ENCODE results near the gene ELOB.
A peak's percentile ranks its signal among the peaks of the same experiment; 100 is the strongest.

Gene ELOB

DNA sequence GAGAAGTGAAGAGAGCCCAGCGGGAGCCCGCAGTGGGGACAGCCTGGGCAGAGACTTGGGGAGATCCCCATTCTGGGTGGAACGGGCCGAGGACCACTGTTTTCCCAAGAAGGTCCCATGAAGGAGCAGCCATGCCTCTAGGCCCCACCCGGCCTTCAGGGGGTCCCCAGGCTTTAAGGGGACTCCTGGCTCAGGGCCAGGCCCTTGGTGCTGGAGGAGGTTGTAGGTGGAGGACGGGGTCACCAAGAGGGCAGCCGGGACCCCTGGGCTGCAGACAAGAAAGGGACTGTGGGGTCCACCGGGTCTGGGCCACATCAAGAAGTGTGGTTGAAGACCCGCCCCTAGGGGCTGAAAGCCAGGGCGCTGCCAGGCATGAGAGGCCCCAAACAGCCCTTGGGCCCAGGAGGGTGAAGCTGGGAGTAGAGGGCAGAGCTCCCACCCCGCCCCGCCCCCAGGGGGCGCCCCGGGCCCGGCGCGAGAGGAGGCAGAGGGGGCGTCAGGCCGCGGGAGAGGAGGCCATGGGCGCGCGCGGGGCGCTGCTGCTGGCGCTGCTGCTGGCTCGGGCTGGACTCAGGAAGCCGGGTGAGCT, 39.8 kb upstream of the ELOB start, which contains the start of gene PRSS21:
TSS of gene PRSS21 (plus strand) at position 487 of the 589 bp plus-strand sequence. CDS start at position 519, 32 bp downstream.
- Mint-ChIP-seq H3K27me3 (peaks cover 11% of the 10 kb centered on the region), H3K27ac (no peak within 1 kb of the TSS), H3K9me3 (no peaks in the 10 kb centered on the region), H3K4me3 (peak within 1 kb of the TSS; percentile 68), H3K4me1 (no peaks in the 10 kb centered on the region), H3K36me3 (no peaks in the 10 kb centered on the region)
- no peak for DNase-seq (ENCODE audit: low spot score in 2 of 2)
- ATAC-seq (ENCODE audit: low read depth) = peak; percentile 71

DNA sequence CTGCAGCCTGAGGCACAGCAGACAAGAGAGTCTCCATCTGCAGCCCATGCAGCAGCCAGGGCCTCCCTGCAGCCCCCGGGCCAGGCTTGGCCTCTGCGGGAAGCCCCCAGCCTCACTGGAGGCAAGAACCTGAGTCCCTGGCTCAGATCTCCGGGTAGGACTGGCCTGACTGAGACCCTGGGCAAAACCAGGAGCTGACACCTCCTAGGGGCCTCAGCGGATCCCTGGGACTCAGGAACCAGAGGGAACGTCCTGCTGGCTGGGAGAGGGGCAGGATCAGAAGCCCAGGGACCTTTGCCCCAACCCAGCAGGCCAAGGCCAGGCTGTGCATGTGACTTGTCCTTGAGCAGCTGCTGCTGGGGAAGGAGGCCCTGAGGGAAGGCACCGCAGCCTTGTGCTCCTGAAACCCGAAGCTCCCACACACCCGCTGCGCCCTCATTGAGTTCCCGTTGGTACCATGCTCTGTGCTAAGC, 38.3 kb upstream of the ELOB start:
- ATAC-seq (ENCODE audit: low read depth) = no peak

GRCh38 chr16:2814551-2815298, 37.6 kb upstream of the ELOB start:
- no peak for ATAC-seq (ENCODE audit: low read depth)
- no peaks in the 10 kb centered on the region for H3K36me3 Mint-ChIP-seq
- no peak for DNase-seq (ENCODE audit: low spot score in 2 of 2)
- no peaks in the 10 kb centered on the region for H3K9me3 Mint-ChIP-seq
- no peak overlapping the region for H3K4me3 Mint-ChIP-seq
- peaks cover 16% of the 10 kb centered on the region for H3K27me3 Mint-ChIP-seq
- no peaks in the 10 kb centered on the region for H3K4me1 Mint-ChIP-seq
- H3K27ac Mint-ChIP-seq = no peak overlapping the region

More for the DNA sequence above, 38.3 kb upstream of the ELOB start:
- no peak overlapping the region for H3K27ac Mint-ChIP-seq
- no peak overlapping the region for H3K4me3 Mint-ChIP-seq
- DNase-seq (ENCODE audit: low spot score in 2 of 2) = no peak
- no peaks in the 10 kb centered on the region for H3K36me3 Mint-ChIP-seq
- H3K27me3 Mint-ChIP-seq = peaks cover 13% of the 10 kb centered on the region
- no peaks in the 10 kb centered on the region for H3K9me3 Mint-ChIP-seq
- no peaks in the 10 kb centered on the region for H3K4me1 Mint-ChIP-seq

DNA sequence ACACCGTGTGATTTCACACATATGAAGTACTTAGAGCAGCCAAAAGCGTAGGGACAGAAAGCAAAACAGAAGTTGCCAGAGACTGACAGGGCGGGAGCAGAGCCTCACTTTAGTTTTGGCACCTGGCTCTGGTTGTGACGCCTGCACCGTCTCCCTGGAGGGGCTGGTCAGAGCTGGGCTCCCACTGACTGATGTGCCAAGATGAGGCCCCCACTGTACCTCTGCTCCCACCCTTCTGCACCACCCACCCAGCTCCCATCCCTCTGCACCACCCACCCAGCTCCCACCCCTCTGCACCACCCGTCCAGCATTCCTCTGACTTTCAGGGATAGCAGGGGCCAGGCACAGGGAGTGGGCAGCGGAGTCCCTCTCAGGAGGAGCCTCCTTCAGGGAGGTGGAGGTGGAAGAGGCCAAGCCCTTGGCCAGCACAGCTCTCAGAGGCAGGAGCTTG, 36.7 kb upstream of the ELOB start:
- Mint-ChIP-seq H3K4me3 (no peak overlapping the region), H3K27ac (no peak overlapping the region), H3K36me3 (no peaks in the 10 kb centered on the region), H3K4me1 (no peaks in the 10 kb centered on the region), H3K27me3 (peaks cover 17% of the 10 kb centered on the region), H3K9me3 (peaks cover 3% of the 10 kb centered on the region)
- DNase-seq (ENCODE audit: low spot score in 2 of 2) = no peak
- ATAC-seq (ENCODE audit: low read depth) = no peak

GRCh38 chr16:2811703-2812471, 34.8 kb upstream of the ELOB start:
- H3K4me1 Mint-ChIP-seq = no peaks in the 10 kb centered on the region
- H3K27ac Mint-ChIP-seq = no peak overlapping the region
- H3K4me3 Mint-ChIP-seq = no peak overlapping the region
- ATAC-seq (ENCODE audit: low read depth) (no peak), DNase-seq (ENCODE audit: low spot score in 2 of 2) (no peak)
- H3K9me3 Mint-ChIP-seq = peaks cover 3% of the 10 kb centered on the region
- no peaks in the 10 kb centered on the region for H3K36me3 Mint-ChIP-seq
- H3K27me3 Mint-ChIP-seq = peaks cover 25% of the 10 kb centered on the region

- no peak overlapping the region for H3K27ac Mint-ChIP-seq
- H3K36me3 Mint-ChIP-seq = no peaks in the 10 kb centered on the region
- no peaks in the 10 kb centered on the region for H3K4me1 Mint-ChIP-seq
- DNase-seq (ENCODE audit: low spot score in 2 of 2) (no peak), ATAC-seq (ENCODE audit: low read depth) (no peak)
- no peak overlapping the region for H3K4me3 Mint-ChIP-seq
- H3K27me3 Mint-ChIP-seq = peaks cover 30% of the 10 kb centered on the region
- peaks cover 3% of the 10 kb centered on the region for H3K9me3 Mint-ChIP-seq
Measured at GRCh38 chr16:2810651-2811050, 33.6 kb upstream of the ELOB start.

- peaks cover 33% of the 10 kb centered on the region for H3K27me3 Mint-ChIP-seq
Measured at GRCh38 chr16:2809149-2809760, 32.2 kb upstream of the ELOB start.

DNA sequence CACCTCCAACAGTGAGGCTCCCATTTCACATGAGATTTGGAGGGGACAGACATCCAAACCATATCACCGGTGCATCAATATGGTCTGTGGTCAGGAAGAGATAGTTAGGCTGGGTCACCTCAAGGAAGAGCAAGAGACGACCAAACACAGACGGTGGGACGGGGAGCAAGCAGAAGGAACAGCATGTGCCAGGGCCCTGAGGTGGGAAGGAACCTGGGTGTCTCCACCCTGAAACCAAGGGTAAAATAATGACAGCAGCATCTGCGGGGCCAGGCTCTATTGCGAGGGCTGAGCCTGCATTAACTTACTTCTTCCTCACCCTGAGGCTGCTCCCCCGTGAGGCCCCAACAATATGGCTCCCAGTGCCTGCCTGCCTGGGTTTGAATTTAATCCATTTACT, 31.1 kb upstream of the ELOB start:
- Mint-ChIP-seq H3K4me1 (no peaks in the 10 kb centered on the region), H3K27me3 (peaks cover 33% of the 10 kb centered on the region), H3K9me3 (peaks cover 13% of the 10 kb centered on the region), H3K27ac (no peak overlapping the region), H3K4me3 (no peak overlapping the region), H3K36me3 (peaks cover 2% of the 10 kb centered on the region)
- ATAC-seq (ENCODE audit: low read depth) (no peak), DNase-seq (ENCODE audit: low spot score in 2 of 2) (no peak)

More at GRCh38 chr16:2809149-2809760, 32.2 kb upstream of the ELOB start:
- H3K9me3 Mint-ChIP-seq = peaks cover 7% of the 10 kb centered on the region
- ATAC-seq (ENCODE audit: low read depth) (no peak), DNase-seq (ENCODE audit: low spot score in 2 of 2) (no peak)
- no peak overlapping the region for H3K4me3 Mint-ChIP-seq
- H3K27ac Mint-ChIP-seq = no peak overlapping the region
- H3K36me3 Mint-ChIP-seq = peaks cover 2% of the 10 kb centered on the region
- no peaks in the 10 kb centered on the region for H3K4me1 Mint-ChIP-seq

DNA sequence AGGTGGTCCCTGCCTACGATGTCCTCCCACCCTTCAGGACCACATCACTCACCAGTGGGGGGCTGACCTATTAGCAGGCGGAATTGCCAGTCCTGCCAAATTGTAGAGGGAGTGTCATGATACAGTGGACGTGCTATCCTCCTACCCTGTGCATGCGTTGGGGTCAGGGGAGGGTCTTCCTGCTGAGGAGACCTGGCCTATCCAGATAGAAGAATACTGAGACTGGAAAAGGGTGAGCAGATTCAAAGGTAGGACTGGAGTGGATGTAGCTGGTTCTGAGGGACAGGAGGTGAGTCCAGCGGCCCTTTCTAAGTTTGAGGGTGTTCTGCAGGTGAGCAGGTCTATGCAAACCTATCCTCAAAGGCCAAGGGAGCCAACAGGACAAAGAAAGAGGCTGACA, 29.2 kb upstream of the ELOB start:
- peaks cover 15% of the 10 kb centered on the region for H3K9me3 Mint-ChIP-seq
- H3K4me3 Mint-ChIP-seq = no peak overlapping the region

DNA sequence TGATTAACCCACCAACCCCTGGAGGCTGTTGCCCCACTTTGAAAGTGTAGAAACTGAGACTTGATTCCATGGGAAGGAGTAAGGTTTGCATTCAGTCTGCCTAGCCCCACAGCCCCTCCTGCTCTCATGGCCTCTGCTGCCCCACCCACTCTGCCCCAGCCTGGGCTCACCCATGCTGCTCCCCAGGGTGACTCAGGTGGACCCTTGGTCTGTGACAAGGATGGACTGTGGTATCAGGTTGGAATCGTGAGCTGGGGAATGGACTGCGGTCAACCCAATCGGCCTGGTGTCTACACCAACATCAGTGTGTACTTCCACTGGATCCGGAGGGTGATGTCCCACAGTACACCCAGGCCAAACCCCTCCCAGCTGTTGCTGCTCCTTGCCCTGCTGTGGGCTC, 27.6 kb upstream of the ELOB start:
- H3K9me3 Mint-ChIP-seq = peaks cover 15% of the 10 kb centered on the region
- H3K27ac Mint-ChIP-seq = no peak overlapping the region
- no peak for ATAC-seq (ENCODE audit: low read depth)

More for the DNA sequence above, 29.2 kb upstream of the ELOB start:
- Mint-ChIP-seq H3K27me3 (peaks cover 31% of the 10 kb centered on the region), H3K4me1 (no peaks in the 10 kb centered on the region), H3K27ac (no peak overlapping the region), H3K36me3 (peaks cover 2% of the 10 kb centered on the region)
- DNase-seq (ENCODE audit: low spot score in 2 of 2) (no peak), ATAC-seq (ENCODE audit: low read depth) (no peak)

GRCh38 chr16:2803545-2804195, 26.6 kb upstream of the ELOB start:
- ATAC-seq (ENCODE audit: low read depth) (no peak), DNase-seq (ENCODE audit: low spot score in 2 of 2) (no peak)
- peaks cover 2% of the 10 kb centered on the region for H3K36me3 Mint-ChIP-seq
- peaks cover 11% of the 10 kb centered on the region for H3K9me3 Mint-ChIP-seq
- peaks cover 26% of the 10 kb centered on the region for H3K27me3 Mint-ChIP-seq
- no peak overlapping the region for H3K27ac Mint-ChIP-seq
- no peaks in the 10 kb centered on the region for H3K4me1 Mint-ChIP-seq
- no peak overlapping the region for H3K4me3 Mint-ChIP-seq

More for the DNA sequence above, 27.6 kb upstream of the ELOB start:
- DNase-seq (ENCODE audit: low spot score in 2 of 2) = no peak
- no peak overlapping the region for H3K4me3 Mint-ChIP-seq
- no peaks in the 10 kb centered on the region for H3K4me1 Mint-ChIP-seq
- H3K27me3 Mint-ChIP-seq = peaks cover 28% of the 10 kb centered on the region
- H3K36me3 Mint-ChIP-seq = peaks cover 2% of the 10 kb centered on the region

DNA sequence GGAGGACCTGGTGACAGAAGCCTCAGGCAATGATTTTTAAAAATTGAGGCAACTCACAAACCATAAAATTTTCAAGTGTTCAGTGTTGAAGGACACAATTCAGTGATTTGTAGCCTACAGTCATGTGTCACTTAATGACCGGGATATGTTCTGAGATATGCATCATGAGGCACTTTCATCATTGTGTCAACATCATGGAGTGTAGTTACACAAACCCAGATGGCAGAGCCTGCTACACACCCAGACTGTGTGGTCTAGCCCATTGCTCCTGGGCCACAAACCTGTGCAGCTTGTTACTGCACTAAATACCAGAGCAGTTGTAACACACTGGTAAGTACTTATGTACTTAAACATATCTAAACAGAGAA, 22.8 kb upstream of the ELOB start:
- Mint-ChIP-seq H3K27me3 (peaks cover 10% of the 10 kb centered on the region), H3K4me3 (no peak overlapping the region), H3K9me3 (peaks cover 11% of the 10 kb centered on the region), H3K36me3 (no peaks in the 10 kb centered on the region), H3K27ac (no peak overlapping the region), H3K4me1 (no peaks in the 10 kb centered on the region)
- ATAC-seq (ENCODE audit: low read depth) (no peak), DNase-seq (ENCODE audit: low spot score in 2 of 2) (no peak)

DNA sequence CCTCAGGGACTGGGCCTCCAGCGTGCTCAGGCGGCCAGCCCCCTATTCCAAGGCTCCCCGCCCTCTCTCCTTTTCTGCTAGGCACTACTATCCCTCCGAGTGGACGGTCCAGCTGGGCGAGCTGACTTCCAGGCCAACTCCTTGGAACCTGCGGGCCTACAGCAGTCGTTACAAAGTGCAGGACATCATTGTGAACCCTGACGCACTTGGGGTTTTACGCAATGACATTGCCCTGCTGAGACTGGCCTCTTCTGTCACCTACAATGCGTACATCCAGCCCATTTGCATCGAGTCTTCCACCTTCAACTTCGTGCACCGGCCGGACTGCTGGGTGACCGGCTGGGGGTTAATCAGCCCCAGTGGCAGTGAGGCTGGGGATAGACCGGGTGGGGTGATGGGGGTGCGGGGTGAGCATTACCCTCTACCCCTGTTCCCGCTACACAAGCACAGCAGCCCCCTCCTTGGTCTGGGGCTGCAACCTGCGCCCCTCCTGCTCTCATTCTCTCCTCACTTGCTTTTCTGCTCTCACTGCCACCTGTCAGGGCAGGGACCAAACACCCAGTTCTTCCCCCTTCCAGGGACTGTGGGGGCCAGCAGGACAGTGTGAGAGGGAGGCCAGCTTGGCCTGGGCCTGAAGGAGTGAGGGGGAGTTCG, 22.3 kb upstream of the ELOB start:
- Mint-ChIP-seq H3K27me3 (peaks cover 13% of the 10 kb centered on the region), H3K27ac (no peak overlapping the region), H3K36me3 (no peaks in the 10 kb centered on the region), H3K9me3 (peaks cover 8% of the 10 kb centered on the region), H3K4me3 (no peak overlapping the region), H3K4me1 (no peaks in the 10 kb centered on the region)
- ATAC-seq (ENCODE audit: low read depth) (no peak), DNase-seq (ENCODE audit: low spot score in 2 of 2) (no peak)

All from memory B cell (primary cell).